ENCODE results near the gene SRGAP1.

The SRGAP1 gene

DNA sequence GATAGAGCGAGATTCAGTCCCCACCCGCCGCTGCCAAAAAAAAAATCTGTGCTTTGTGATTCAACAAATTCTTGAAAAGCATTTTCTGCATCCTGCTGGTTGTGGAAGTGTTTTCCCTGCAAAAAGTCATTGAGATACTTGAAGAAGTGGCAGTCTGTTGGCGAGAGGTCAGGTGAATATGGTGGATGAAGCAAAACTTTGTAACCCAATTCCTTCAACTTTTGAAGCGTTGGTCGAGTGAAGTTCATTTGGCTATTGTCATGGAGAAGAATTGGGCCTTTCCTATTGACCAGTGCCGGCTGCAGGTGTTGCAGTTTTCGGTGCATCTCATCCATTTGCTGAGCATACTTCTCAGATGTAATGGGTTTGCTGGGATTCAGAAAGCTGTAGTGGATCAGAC, 20.9 kb downstream of the SRGAP1 start:
- TF ChIP-seq FOXP2 (optimal IDR thresholded peaks at IDR 0.05; ENCODE audit: borderline replicate concordance, extremely low read depth, extremely low read length, insufficient read depth) (no peak), SIN3A (IDR thresholded peaks at IDR 0.05; ENCODE audit: borderline replicate concordance, insufficient read depth, low read length) (no peak), TAF1 (IDR thresholded peaks at IDR 0.05; ENCODE audit: borderline replicate concordance, insufficient read depth, low read length) (no peak), POLR2AphosphoS5 (IDR thresholded peaks at IDR 0.05; ENCODE audit: low read depth, low read length) (no peak)
- TF ChIP-seq, protein P1, sequence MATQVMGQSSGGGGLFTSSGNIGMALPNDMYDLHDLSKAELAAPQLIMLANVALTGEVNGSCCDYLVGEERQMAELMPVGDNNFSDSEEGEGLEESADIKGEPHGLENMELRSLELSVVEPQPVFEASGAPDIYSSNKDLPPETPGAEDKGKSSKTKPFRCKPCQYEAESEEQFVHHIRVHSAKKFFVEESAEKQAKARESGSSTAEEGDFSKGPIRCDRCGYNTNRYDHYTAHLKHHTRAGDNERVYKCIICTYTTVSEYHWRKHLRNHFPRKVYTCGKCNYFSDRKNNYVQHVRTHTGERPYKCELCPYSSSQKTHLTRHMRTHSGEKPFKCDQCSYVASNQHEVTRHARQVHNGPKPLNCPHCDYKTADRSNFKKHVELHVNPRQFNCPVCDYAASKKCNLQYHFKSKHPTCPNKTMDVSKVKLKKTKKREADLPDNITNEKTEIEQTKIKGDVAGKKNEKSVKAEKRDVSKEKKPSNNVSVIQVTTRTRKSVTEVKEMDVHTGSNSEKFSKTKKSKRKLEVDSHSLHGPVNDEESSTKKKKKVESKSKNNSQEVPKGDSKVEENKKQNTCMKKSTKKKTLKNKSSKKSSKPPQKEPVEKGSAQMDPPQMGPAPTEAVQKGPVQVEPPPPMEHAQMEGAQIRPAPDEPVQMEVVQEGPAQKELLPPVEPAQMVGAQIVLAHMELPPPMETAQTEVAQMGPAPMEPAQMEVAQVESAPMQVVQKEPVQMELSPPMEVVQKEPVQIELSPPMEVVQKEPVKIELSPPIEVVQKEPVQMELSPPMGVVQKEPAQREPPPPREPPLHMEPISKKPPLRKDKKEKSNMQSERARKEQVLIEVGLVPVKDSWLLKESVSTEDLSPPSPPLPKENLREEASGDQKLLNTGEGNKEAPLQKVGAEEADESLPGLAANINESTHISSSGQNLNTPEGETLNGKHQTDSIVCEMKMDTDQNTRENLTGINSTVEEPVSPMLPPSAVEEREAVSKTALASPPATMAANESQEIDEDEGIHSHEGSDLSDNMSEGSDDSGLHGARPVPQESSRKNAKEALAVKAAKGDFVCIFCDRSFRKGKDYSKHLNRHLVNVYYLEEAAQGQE (IDR thresholded peaks at IDR 0.05; ENCODE audit: insufficient read depth in 1 of 2, low read depth in 2 of 2, low read length in 2 of 2) = no peak

DNA sequence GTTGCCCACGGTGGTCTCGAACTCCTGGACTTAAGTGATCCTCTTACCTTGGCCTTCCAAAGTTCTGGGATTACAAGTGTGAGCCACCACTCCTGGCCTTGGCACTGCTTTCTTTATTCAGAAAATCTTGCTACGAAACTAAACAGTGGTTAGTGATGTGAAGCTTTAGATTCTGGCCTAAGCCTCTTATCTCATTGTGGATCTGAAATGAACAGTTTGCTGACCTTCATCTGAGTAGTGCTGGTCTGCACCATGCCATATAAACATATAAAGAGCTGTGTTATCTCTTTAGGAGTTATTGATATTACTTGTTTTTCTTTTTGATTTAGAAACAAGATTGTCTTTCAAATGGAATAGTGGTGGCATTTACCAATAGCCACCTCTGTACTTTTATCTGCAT, 22.6 kb downstream of the SRGAP1 start:
- no peak for TF ChIP-seq SIN3A (IDR thresholded peaks at IDR 0.05; ENCODE audit: borderline replicate concordance, insufficient read depth, low read length)
- TF ChIP-seq, protein P1 (IDR thresholded peaks at IDR 0.05; ENCODE audit: insufficient read depth in 1 of 2, low read depth in 2 of 2, low read length in 2 of 2) = no peak
- no peak for TF ChIP-seq TAF1 (IDR thresholded peaks at IDR 0.05; ENCODE audit: borderline replicate concordance, insufficient read depth, low read length)
- TF ChIP-seq FOXP2 (optimal IDR thresholded peaks at IDR 0.05; ENCODE audit: borderline replicate concordance, extremely low read depth, extremely low read length, insufficient read depth) = no peak
- TF ChIP-seq POLR2AphosphoS5 (IDR thresholded peaks at IDR 0.05; ENCODE audit: low read depth, low read length) = no peak

DNA sequence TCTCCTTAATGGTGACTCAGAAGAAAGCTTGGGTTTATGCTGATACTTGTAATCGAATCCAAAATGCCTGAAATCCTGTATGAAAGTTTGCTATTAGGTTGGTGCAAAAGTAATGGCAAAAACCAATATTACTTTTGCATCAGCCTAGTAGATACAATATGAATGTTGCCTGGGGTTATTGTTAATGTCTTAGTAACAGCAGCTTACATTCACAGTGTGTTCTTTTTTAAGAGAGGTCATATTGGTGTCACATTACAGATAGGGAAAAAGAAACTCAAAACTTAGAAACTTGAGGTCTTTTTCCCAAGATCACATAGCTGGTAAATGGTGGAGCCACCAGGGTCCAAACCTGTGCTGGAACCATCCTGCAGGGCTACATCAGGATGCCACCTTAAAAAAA, 25.2 kb downstream of the SRGAP1 start:
- TF ChIP-seq TAF1 (IDR thresholded peaks at IDR 0.05; ENCODE audit: borderline replicate concordance, insufficient read depth, low read length) (no peak), POLR2AphosphoS5 (IDR thresholded peaks at IDR 0.05; ENCODE audit: low read depth, low read length) (no peak), SIN3A (IDR thresholded peaks at IDR 0.05; ENCODE audit: borderline replicate concordance, insufficient read depth, low read length) (no peak), FOXP2 (optimal IDR thresholded peaks at IDR 0.05; ENCODE audit: borderline replicate concordance, extremely low read depth, extremely low read length, insufficient read depth) (no peak)
- TF ChIP-seq, protein P1 (IDR thresholded peaks at IDR 0.05; ENCODE audit: insufficient read depth in 1 of 2, low read depth in 2 of 2, low read length in 2 of 2) = no peak

DNA sequence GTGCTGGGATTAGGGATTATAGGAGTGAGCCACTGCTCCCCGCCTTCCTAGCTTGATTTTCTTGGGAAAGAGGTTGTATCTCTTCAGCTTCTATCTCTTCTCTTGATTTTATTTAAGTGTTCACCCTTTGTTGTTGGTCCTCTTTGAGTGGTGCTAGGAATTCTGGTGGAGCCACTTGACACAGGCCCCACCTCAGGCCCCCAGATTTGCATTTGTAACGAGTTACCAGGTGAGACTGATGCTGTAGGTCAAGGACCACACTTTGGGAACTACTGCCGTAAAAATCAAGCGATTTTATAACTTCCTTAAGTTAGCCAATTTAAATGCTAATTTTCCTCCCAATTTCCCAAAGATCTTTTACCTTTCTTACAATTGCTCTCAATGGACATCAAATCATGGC, 26.3 kb downstream of the SRGAP1 start:
- no peak for TF ChIP-seq TAF1 (IDR thresholded peaks at IDR 0.05; ENCODE audit: borderline replicate concordance, insufficient read depth, low read length)
- TF ChIP-seq, protein P1 (IDR thresholded peaks at IDR 0.05; ENCODE audit: insufficient read depth in 1 of 2, low read depth in 2 of 2, low read length in 2 of 2) = no peak
- no peak for TF ChIP-seq SIN3A (IDR thresholded peaks at IDR 0.05; ENCODE audit: borderline replicate concordance, insufficient read depth, low read length)

DNA sequence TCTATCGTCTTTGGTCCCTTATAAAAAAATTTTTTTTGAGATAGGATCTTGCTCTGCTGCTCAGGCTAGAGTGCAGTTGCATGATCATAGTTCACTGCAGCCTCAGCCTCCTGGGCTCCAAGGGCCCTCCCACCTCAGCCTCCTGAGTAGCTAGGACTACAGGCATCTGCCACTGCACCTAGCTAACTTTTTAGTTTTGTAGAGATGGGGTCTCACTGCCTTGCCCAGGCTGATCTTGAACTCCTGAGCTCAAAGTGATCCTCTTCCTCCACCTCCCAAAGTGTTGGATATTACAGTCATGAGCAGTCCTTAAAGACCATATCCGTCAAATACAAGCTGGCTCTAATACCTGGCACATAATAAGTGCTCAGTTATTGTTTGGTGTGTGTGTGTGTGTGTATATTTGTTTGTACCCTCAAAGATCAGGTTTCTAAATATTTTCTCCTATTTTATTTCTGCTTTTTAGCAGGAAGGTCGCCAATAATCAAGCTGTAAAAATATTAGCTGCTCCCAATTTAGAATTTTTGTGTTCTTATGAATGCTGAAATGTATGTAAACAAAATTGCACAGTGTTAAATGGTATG, 30.5 kb downstream of the SRGAP1 start:
- TF ChIP-seq, protein P1 (IDR thresholded peaks at IDR 0.05; ENCODE audit: insufficient read depth in 1 of 2, low read depth in 2 of 2, low read length in 2 of 2) = no peak
- no peak for TF ChIP-seq POLR2AphosphoS5 (IDR thresholded peaks at IDR 0.05; ENCODE audit: low read depth, low read length)
- no peak for TF ChIP-seq FOXP2 (optimal IDR thresholded peaks at IDR 0.05; ENCODE audit: borderline replicate concordance, extremely low read depth, extremely low read length, insufficient read depth)
- TF ChIP-seq SIN3A (IDR thresholded peaks at IDR 0.05; ENCODE audit: borderline replicate concordance, insufficient read depth, low read length) = no peak
- no peak for TF ChIP-seq TAF1 (IDR thresholded peaks at IDR 0.05; ENCODE audit: borderline replicate concordance, insufficient read depth, low read length)

All from PFSK-1 (cell line).